AG09309 (cell line): Measurements from ENCODE around the gene ARFGAP3.
"Not testable (repeated sequence)": the region's sequence is repeated elsewhere in the genome, so short reads cannot be mapped to it uniquely, and the experiment has no call there.

ENCODE experiments used
- DNase-seq: peaks from one replicate; pipeline ENCODE4 v3.0.0-alpha.2; 2010; ENCODE audit warnings: low read depth
- H3K4me3 ChIP-seq: 2 replicates; pipeline ENCODE4 v1.5.1; 2011; ENCODE audit warnings: mild to moderate bottlenecking, low read depth, low read length, moderate library complexity; ENCODE audit not compliant: control insufficient read depth
- TF ChIP-seq, protein P1 (sequence below): IDR thresholded peaks from 2 replicates; pipeline ENCODE4 v1.5.1; 2011; ENCODE audit warnings: mild to moderate bottlenecking, low read depth, low read length, inconsistent platforms; ENCODE audit not compliant: insufficient read depth, control insufficient read depth; ENCODE audit errors: missing control alignments

The ARFGAP3 gene

DNA sequence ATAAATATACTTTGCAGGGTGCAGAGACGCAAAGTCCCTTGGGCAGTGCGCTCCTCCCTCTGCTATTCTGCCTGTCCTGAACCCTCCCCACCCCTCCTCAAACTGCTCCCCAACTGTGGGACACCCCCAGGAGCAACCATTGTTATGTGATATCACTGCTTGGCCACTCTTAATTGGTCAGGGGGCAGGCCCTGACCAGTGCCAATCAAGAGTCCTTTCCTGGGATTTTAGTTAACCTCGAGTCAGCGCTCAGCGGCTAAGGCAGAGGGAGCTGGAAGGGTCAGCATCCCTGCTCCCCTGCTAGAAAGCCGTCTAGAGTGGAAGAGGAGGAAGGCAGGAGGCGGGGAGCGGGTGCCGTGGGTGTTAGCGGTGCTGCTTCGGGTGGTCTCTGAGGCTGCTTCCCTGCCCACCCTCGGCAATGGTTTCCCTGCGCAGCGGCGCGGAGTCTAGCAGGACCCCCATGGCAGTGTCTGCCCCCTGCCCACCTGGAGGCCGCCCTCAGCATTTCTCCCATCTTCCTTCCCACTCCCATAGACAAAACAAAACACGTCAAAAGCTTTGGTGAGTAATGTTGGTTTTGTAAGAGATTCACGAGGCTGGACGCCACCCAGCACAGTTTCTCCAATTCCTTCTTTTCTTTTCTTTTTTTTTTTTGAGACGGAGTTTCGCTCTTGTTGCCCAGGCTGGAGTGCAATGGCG, 98.0 kb downstream of the ARFGAP3 start:
- peak; percentile 50 for DNase-seq
- no peak overlapping the region for H3K4me3 ChIP-seq
- TF ChIP-seq, protein P1, sequence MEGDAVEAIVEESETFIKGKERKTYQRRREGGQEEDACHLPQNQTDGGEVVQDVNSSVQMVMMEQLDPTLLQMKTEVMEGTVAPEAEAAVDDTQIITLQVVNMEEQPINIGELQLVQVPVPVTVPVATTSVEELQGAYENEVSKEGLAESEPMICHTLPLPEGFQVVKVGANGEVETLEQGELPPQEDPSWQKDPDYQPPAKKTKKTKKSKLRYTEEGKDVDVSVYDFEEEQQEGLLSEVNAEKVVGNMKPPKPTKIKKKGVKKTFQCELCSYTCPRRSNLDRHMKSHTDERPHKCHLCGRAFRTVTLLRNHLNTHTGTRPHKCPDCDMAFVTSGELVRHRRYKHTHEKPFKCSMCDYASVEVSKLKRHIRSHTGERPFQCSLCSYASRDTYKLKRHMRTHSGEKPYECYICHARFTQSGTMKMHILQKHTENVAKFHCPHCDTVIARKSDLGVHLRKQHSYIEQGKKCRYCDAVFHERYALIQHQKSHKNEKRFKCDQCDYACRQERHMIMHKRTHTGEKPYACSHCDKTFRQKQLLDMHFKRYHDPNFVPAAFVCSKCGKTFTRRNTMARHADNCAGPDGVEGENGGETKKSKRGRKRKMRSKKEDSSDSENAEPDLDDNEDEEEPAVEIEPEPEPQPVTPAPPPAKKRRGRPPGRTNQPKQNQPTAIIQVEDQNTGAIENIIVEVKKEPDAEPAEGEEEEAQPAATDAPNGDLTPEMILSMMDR, result no peak

DNA sequence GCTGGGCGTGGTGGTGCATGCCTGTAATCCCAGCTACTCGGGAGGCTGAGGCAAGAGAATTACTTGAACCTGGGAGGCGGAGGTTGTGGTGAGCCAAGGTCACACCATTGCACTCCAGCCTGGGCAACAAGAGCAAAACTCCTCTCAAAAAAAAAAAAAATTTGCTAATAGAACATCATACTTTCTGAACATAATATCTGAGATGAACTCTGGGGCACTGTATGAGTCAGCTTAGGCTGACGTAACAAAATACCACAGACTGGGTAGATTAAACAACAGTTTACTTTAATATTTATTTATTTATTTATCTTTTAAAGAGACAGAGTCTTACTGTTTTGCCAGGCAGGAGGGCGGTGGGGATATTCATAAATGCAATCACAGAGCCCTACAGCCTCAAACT, 101.5 kb downstream of the ARFGAP3 start:
- not testable (repeated sequence) for H3K4me3 ChIP-seq
- DNase-seq, result peak; percentile 42

DNA sequence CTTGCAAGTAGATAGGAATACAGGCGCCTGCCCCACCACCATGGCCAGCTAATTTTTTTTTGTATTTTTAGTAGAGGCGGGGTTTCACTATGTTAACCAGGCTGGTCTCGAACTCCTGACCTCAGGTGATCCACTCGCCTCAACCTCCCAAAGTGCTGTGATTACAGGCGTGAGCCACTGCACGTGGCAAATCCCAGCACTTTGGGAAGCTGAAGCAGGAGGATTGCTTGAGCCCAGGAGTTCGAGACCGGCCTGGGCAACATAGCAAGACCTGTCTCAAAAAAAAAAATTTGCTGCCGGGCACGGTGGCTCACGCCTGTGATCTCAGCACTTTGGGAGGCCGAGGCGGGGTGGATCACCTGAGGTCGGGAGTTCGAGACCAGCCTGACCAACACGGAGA, 102.0 kb downstream of the ARFGAP3 start:
- DNase-seq, H3K4me3 ChIP-seq: not testable (repeated sequence)

- TF ChIP-seq, protein P1, result no peak
- DNase-seq, result no peak
These were observed 102.4 kb downstream of the ARFGAP3 start for GRCh38 chr22:42754658-42755057.

GRCh38 chr22:42752912-42753311, 104.2 kb downstream of the ARFGAP3 start:
- TF ChIP-seq, protein P1, result no peak
- DNase-seq, result no peak
- no peak overlapping the region for H3K4me3 ChIP-seq

More at GRCh38 chr22:42754658-42755057, 102.4 kb downstream of the ARFGAP3 start:
- no peak overlapping the region for H3K4me3 ChIP-seq

DNA sequence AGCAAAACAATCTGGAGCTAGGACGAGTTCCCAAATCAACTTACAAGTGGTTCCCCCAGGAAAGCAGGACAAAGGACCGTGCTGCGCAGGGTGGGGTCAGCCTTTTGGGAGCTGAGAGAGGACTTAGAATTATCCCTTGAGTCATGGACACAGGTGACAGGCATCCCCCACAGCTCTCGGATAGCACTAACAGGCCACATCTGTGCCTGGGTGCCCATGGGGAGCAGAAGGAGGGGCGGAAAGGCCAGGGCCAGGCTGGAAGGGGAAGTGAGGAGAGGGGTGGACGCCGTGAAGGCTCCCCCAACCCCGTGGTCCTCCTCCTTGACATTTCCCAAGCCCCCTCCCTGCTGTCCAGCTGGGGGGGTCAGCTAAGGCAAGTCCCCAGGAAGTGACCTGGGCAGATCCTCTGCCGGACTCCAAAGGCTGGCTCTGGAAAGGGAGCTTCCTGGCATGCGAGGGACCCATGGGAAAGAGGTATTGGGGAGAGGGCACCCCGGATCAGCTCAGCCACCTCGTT, 104.8 kb downstream of the ARFGAP3 start:
- TF ChIP-seq, protein P1, result no peak
- DNase-seq, result no peak
- H3K4me3 ChIP-seq, result no peak overlapping the region

GRCh38 chr22:42750421-42750820, 106.7 kb downstream of the ARFGAP3 start:
- not testable (repeated sequence) for H3K4me3 ChIP-seq, DNase-seq

DNA sequence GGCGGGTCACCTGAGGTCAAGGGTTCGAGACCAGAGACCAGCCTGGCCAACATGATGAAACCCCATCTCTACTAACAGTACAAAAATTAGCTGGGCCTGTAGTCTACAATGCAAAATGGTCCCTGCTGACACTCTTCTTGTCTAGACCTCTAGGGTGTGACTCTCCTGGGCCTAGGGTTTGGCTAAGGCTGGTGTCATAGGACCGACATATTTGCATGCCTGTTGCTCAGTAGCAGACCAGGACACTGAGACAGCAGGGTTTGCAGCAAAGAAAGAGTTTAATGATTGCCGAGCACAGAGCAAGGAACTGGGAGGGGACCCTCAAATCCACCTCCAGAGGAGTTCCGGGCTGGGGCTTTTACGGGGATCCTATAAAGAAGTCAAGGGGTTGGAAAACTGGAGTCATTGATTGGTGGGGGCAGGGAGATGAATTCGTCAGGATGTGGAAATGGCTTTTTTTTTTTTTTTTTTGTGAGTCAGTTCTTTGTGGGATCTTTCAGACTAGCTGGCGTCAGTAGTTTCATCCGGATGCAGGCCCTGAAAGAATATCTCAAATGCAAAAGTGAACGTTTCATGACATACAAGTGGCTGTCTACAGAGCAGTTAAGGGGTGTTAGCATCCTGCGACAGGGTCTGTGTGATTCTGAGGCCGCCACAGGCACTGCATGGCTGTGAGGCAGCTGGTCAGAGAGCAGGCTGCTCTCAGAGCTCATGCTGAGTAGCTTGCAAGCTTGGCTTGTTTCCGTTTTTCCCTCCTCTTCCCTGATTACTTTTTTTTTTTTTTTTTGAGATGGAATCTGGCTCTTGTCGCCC, 109.2 kb downstream of the ARFGAP3 start:
- peak; percentile 46 for DNase-seq
- TF ChIP-seq, protein P1, result no peak
- no peak overlapping the region for H3K4me3 ChIP-seq
